Pons (tissue), 1 donor: ENCODE results near the gene AFAP1.

Source experiments
- DNase-seq: peaks from one replicate; pipeline ENCODE4 v3.0.0-alpha.2; 2016; ENCODE audit warnings: low spot score

Gene AFAP1

DNA sequence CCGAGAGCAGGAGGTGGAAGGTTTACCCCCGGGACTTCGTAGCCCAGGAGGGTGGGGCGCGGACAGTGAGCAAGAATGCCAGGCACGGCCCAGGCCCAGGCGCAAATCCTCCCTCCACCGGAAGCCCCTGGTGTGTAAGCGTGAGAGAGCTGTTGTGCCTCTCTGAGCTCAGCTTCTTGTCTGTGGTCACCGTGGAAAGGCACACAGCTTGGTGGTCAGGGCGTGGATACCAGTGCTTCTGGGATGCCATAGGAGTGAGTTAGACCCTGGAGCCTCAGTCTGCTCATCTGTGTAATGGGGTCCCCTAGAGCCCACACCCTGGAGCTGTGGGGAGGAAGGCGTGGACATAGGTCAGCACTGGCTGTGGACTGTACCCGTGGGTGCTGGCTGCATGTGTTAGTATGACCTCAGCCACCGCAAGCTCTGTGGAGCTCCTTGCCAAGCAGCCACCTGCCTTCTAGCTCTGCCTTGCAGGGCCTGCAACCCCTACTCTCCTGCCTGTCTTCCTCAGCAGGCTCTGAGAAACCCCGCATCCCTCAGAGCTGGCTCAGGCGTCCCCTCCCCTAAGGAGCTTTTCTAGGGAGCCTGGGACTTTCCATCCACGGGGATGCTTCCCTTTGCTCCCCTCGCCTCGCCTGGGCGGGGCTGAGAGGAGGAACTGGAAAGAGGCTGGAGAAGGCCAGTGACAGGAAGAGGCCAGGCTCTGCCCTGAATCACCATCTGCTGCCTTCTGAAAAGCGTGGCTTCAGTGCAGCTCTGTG, 28.0 kb upstream of the AFAP1 start:
- DNase-seq, result no peak

DNA sequence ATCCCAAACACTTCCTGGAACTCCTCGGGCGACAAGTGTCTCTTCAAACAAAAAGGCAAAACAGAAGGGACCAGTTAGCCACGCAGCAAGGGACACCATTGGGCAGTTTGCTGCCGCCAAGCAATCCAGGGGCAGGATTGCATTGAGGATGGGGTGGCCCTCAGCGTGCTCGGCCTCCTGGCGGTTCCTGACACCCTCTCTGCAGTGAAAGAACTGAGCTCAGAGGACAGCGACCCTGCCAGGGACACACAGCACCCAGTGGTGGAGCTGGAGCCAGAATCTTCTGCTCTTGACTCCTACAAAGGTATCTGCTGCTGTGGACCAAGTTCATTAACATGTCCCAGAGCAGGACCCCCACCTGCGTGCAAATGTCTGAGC, 27.4 kb upstream of the AFAP1 start:
- DNase-seq, result no peak

DNA sequence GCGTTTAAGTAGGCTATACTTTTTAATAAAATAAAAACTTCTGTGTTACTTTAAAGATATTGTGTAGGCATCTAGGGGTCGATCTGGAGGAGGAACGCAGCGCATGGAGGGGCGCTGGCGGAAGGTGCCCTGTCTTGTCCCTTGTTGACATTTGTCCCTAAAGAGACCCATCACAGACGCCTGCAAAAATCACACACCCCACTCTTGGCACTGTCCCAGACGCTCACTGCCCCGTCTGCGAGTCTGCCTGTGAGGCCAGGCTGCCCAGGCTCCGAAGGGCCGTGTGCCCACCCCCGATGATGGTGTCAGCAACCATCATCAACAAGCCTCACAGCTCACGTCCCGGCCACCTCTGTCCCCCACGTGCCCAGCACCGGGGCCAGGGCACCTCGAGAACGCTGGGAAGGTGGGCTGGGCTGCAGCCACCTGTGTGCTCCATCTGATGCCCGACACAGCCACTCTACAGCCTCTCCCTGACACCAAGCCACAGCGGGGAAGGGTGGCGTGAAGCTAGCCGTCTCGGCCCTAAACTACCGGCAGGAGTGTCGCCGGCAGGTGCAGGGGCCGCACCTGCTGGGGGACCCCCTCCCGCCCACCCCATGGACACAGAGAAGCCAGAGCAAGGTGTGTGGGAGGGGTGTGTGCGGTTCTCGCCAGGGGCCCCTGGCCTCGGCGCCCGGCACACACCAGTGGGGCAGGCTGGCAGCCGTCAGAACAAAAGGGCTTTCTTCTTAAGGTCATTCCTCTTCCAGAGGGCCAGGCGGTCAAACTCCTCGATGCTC, 26.8 kb upstream of the AFAP1 start:
- DNase-seq, result no peak

DNA sequence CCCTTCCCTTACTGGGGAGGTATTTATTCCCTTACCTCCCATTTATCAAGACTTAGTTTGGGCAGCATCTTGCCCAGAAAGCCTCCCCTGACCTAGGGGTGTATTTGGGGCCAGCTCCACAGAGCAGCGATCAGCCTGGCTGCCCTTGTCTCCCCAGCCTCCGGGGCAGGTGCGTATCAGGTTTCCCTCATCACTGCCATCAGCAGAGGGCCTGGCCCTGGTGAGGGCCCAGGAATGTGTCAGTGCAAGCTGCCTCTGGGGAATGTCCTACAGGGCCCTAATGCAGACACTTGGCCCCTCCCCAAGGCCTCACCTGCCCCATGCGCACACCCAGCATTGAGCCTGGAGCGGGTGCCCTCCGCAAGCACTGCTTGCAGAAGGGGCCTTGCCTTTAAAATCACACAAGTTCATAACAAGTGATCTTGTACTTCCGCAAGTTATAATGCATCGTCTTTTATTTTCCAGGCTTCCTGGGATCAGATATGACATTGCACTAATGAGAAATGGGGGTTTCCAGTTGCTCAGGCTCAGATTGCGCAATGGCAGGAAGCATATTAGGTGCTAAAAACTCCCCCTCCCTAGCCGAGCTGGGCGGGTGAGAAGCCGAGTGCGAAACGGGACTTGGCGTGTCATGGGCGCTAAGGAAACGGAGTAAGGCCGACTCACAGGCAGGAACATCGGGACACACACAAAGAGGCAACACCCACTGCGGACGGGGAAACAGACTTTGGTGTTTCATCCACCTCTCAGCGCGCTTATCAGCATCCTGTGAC, 25.4 kb upstream of the AFAP1 start:
- DNase-seq, result no peak

DNA sequence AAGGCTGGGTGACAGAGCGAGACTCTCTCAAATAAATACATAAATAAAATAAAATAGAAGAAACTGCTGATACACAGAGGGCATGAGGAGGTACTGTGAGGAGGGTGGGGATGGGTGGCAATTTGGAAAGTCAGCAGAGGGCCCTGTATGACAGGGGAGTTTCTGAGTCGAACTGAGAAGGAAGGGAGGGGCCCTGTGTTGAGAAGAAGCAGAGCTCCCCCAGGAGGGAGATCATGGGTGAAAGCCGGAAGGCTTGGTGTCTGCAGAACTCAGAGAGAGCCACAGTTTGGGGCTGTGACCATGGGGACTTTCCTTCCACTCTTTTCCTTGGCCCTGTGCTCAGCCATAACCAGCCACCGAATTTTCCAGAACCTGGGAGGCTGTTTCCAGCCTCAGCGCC, 24.8 kb upstream of the AFAP1 start:
- DNase-seq, result no peak

DNA sequence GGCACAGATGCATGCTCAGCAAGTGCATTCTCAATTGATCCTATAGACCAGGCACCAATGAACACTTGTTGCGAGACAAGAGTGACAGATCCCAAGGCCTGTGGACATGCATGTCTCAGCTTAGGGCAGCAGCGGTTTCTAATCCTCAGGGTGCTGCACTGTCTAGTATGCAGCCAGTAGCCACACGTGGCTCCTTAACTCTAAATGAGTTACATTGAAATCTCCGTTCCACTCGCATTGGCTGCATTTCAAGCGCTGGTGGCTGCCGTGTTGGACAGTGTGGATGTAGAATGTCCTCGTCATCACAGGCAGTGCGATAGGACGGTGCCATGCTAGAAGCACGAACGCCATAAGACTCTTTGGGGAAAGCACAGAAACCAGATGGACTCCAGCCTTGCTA, 24.0 kb upstream of the AFAP1 start:
- DNase-seq, result no peak

DNA sequence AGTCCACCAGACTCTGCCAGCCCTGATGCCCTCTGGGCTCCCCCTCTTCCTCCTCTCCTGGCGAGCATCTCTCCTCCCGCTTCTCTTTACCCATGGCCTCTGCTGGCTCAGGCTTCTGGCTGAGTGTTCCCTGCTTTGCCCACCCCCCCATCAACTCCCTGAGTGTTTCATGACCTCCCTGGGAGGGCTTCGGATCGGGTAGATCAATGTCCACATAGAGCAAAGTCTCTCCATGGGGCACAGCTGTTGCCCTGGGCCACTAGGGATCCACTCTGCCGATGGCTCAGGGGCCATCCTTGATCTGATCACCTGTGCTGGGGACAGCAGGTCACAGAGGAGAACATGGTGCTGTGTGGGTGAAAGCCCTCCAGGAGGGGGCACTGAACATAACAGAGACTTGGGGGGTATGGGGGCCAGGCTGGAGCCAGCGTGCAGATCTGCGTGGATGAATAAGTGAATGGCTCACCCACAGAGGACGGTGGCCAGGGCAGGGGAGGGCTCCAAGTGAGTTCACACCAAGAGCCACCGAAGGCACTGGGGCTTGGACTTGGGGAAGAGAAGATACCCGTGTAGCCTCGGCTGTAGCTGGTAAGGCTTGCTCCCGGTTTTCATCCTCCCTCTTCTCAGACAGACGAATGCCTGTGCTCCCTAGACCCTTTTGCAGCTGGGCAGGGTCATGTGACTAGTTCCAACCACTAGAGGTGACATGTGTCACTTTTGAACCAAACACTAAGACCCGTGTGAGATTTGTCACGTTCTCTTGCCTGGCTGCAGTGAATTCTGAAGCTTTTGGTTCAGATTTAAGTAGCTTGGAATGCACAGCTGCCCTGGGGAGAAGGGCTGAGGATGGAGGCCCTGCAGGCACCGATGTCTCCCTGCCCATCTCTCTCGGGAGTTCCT, 23.2 kb upstream of the AFAP1 start:
- no peak for DNase-seq

DNA sequence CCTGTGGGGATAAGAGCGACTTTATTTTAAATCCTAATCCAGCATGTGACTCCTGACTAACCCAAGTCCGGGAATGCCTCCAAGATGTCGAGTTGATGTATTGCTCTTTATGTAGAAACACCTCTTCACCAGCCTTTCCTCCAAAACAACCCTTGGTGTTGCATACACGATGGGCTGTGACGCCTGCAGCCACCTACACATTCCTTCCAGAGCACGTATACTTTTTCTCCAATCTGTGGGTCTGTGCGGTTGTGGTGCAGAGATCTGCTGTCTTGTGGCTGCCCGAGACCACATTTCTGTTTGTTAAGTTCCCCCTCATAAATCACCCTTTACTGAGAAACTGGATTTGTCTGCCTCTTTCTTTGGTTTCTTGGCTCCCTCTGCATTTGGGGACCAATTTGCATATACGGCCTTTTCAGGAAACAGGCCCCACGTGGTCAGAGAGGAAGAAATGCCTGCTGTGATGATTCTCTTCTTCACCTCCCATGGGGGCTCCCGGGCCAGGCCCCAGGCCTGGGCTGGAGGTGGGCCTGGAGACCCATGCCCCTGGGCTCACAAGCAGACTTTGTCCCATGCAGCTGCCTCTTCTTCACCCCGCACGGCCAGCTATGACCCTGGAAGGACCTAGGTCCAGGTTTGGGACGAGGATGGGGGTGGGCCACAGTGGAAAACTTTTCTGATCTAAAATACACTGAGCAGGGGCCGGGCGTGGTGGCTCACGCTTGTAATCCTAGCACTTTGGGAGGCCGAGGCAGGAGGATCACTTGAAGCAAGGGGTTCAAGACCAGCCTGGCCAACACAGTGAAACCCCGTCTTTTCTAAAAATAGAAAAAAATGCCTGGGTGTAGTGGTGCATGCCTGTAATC, 21.4 kb upstream of the AFAP1 start:
- DNase-seq, result peak; percentile 73

DNA sequence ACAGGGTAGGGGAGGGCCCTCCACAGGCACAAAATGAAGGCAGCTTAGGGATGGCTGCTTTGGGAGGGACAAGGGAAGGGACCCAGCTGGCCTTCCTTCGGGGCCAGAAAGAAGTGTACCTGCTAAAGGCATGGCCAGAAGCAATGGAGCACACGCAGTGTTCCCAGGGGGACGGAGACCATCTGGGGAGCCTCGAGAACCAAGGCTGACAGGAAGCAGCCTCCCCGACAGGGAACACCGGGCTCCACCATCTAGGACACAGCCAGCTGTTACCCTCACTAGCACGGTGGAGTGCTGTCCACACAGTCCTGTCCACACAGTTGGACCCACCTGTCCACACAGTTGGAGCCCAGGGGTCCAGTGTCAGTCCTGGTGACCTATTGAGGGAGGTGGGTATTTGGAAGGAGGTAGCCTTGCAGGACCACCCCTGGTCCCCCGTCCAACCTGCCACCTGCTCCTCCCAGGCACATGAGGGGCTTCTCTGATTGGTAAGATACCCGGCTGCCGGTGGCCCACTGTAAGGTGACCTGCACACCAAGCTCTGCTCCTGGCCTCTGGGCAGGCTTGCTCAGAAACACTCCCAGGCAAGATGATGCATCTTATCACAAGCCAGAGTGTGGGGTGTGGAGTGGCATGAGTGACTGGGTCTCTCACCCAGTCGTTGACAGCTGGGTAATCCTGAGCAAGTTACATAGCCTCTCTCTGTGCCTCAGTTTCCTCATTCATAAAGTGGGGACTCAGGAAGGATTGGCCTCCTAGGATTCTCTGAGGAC, 20.5 kb upstream of the AFAP1 start:
- no peak for DNase-seq

DNA sequence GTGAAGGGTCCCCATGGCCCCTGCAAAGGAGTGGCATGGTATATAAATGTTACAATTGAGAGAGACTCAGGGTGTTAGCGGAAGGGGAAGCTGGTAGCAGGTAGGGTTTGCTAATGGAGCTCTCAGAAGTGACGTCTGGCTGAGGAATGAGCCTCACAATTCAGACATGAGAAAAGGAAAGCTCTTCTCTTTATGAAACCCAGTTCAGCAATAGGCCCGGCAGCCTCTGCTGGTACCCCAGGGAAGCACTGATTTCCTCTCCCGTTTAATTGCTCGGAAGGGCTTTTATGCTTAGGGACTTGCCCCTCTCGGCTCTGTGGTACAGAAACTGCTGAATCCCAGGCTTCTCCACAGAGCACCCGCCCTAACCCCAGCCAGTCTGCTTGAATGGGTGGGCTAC, 19.4 kb upstream of the AFAP1 start:
- no peak for DNase-seq

DNA sequence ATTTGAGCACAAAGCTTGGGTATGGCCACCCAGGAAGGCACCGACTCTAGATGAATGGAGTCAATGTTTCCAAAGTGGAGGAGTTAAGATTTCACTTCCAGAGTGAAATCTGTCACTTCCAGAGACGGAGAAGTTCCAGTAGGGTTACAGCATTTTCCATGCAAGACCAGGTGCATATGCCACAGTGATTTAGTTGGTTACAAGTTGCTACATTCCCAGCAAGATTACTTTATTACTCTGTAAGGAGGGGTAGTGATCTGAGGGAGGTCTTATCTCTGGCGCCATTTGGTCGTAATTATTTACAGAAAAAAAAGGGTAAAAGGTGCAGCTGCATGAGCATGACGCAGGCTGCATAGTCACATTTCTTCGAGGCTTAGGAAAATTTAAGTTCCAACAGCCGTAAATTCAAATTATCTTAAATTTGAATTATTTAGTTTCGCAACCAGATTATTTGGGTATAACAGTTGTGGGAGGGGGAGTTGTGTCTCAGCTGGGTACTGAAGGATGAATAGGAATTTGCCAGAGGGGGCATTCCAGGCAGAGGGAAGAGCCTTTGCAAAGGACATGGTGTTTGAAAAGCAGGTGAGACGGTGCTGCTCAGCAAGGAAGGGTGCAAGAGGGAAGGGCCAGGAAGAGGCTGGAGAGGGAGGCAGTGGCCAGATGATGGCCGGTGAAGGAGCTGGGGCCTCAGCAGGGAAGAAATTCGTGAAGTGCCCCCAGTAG, 17.4 kb upstream of the AFAP1 start:
- no peak for DNase-seq

DNA sequence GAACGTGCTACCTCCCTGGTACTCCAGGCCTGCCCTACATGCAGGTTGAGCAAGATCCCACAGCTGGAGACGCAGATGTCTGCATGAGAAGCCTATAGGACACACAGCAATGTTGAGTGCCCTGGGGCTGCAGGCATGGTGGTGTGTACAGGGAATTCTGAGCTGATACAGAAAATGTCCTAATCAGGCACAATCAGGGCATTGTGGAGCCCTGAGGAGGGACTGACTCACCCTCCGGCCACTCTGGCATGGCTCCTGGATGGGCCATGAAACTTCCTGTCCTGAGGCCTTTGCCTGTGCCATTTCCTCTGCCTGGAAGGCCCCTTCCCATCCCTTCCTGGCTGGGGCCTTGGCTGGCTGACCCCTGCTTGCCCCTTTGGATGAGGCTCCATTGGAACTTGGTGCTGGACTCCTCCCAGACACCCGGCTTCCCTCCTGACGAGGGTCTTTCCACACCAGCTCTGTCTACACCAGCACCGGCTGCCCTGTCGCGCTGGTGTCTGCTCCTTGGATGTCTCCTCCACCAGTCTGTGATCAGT, 16.7 kb upstream of the AFAP1 start:
- no peak for DNase-seq

DNA sequence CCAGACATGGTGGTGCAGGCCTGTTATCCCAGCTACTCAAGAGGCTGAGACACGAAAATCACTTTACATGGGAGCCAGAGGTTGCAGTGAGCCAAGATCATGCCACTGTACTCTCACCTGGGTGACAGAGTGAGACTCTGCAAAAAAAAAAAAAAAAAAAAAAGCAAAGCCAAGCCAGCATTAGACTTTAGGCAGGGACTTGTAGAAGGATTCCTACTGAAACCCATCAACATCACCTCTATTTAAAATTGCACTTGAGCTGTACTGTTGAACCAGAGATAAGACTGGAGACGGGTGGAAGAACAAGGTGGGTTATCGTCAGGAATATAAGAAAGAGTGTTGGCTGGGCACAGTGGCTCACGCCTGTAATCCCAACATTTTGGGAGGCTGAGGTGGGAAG, 15.7 kb upstream of the AFAP1 start:
- no peak for DNase-seq

DNA sequence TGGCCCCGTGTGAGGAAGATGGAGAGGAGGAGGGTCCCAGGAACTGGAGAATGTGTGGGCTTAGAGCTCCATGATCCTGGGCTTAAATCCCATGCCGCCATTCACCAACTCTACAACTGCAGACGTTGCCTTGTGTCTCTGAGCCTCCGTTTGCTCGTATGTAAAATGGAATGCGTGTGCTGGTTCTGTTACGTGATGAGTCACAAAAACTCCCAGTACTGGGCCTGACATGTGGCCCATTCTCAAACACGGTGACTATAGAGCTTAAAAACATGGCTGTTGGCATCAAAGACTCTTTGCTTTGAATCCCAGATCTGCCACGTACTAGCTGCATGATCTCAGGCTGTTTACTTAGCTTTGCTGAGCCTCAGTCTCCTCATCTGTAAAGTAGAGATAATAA, 13.0 kb upstream of the AFAP1 start:
- no peak for DNase-seq

DNA sequence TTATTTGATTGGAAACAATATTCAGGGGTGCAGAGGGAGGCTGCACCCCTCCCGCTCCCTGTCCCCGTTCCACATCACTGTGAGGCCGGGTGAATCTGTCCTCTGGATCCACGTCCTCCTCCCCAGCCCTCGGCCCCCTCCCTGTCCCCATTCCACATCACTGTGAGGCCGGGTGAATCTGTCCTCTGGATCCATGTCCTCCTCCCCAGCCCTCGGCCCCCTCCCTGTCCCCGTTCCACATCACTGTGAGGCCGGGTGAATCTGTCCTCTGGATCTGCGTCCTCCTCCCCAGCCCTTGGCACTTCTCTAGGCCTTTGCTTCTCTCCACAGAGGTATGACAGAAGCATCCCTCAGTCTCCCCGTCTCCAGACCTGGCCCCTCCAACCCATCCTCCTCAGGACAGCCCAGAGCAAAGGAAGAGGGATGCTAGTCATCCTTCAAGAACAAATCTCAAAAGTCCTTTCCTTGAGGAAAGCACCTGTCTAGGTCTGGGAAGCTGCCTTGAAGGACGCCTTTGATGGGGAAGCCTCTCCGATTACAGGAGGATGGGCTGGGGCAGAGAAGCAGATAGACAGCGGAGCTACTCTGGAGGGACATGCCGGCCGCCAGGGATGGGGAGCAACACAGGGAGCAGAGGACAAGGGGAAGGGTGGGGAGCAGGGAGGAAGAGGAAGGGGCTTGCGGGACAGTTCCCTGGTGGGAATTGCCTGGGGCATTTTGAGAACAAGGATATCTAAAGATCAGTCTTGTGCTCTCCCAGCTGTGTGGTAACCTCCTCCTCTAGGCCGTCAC, 10.8 kb upstream of the AFAP1 start:
- no peak for DNase-seq

DNA sequence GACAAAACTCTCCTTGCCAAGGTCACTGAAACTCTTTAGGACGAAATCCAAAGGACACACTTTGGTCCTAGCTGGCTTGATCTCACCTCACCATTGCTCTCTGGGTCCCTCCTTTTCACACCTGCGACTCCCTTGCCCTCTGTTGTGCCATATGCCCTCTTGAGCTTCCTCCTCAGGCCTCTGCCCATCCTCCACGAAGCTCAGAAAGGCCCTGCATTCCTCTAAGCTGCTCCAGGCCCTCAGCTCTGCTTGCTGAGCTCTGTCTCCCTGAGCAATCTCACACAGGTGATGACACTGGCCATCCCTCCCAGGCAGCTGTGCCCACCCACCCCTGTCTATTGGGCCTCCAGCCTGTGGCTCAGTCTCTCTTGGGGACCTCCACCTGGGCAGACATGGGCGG, 10.1 kb upstream of the AFAP1 start:
- DNase-seq, result no peak

DNA sequence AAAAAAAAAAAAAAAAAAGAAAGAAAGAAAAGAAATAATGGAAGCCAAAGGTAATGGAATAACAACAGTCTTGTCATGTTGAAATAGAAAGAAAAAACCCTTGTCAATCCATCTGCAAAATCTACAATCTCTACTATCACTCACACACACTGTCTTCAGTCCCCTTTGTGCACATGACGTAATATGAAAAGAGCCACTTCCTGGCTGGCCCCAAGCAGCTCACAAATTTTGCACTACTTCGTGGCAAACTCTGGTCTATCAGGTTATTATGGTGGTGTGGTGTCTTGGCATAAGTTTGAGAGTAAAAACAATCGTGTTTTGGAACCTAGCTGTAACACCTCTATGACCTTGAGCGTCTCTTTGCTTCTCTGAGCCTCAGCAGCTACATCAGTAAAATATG, 8.3 kb upstream of the AFAP1 start:
- no peak for DNase-seq

DNA sequence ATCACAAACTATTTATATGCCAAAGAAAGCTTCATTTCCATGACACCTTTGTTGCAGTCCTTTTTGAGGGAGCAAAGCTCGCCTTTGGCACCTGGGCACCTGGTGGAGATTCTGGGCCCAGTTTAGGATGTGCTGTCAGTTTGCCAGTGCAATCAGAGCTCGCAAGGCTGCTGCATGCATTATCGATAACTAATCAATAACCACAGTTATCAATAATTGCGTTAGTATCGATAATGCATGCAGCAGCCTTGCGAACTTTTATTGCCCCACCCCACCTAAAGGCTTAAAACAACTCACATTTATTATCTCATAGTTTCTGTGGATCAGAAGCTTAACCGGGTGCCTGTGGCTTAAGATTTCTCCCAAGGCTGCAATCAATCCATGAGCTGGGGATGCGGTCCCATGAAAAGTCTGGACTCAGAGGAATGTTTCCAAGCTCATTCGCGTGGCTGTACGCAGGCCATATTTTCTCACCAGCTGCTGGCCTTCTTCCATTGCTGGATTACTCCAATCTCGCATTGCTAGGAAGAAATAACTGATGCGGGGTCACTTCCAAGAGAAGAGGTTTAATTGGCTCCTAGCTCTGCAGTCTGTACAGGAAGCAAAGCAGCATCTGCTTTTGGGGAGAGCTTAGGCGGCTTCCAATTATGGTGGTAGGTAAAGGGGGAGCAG, 6.2 kb upstream of the AFAP1 start:
- no peak for DNase-seq
